WI38 (cell line): Measurements from ENCODE around the gene PCCA.
"Not testable (repeated sequence)": the region's sequence is repeated elsewhere in the genome, so short reads cannot be mapped to it uniquely, and the experiment has no call there.

Experiments
- H3K4me3 ChIP-seq: 2 replicates; pipeline ENCODE4 v1.5.1; 2011; ENCODE audit warnings: low read depth, mild to moderate bottlenecking, control low read depth, low read length
- CTCF ChIP-seq: IDR thresholded peaks from 2 replicates; pipeline ENCODE4 v1.5.1; 2012; ENCODE audit warnings: low read depth, mild to moderate bottlenecking, control low read depth, low read length

The PCCA gene

GRCh38 chr13:100129605-100130004 is 40.7 kb downstream of the PCCA start:
- TF ChIP-seq CTCF, result no peak
- no peak overlapping the region for H3K4me3 ChIP-seq

GRCh38 chr13:100130092-100130491 is 41.2 kb downstream of the PCCA start:
- no peak for TF ChIP-seq CTCF

GRCh38 chr13:100130930-100131511 is 42.1 kb downstream of the PCCA start:
- no peak overlapping the region for H3K4me3 ChIP-seq
- no peak for TF ChIP-seq CTCF

More at GRCh38 chr13:100130092-100130491, 41.2 kb downstream of the PCCA start:
- H3K4me3 ChIP-seq, result no peak overlapping the region

GRCh38 chr13:100131863-100132574 is 43.1 kb downstream of the PCCA start:
- no peak for TF ChIP-seq CTCF
- no peak overlapping the region for H3K4me3 ChIP-seq

GRCh38 chr13:100138859-100139491 is 50.1 kb downstream of the PCCA start:
- TF ChIP-seq CTCF, result no peak
- no peak overlapping the region for H3K4me3 ChIP-seq

GRCh38 chr13:100139817-100140216 is 50.9 kb downstream of the PCCA start:
- no peak for TF ChIP-seq CTCF
- H3K4me3 ChIP-seq, result no peak overlapping the region

GRCh38 chr13:100140441-100140840 is 51.5 kb downstream of the PCCA start:
- H3K4me3 ChIP-seq, result no peak overlapping the region
- TF ChIP-seq CTCF, result no peak

- not testable (repeated sequence) for H3K4me3 ChIP-seq
Observed at GRCh38 chr13:100141461-100141961, 52.6 kb downstream of the PCCA start.
